Psoas muscle (tissue), 8 donors: ENCODE results near the gene HMOX1. TPM values are rescaled to one million over a fixed set of nuclear protein-coding genes. Genes with fewer than 3 reads are reported as not detected.

Experiments
- ATAC-seq, 4 donors: fragments of 200-7000 bp; cut with Tn5 transposase; one replicate each; pipeline ENCODE4 v1.9.1; 2020; ENCODE audit warnings: moderate library complexity in 3 of 4, mild to moderate bottlenecking in 2 of 4
- DNase-seq, 2 donors: peaks; one replicate each; pipeline ENCODE4 v3.0.0-alpha.2; 2020
- H3K27ac ChIP-seq: fragments of 200-600 bp; one replicate; pipeline ENCODE4 v1.8.0; 2022
- H3K27me3 ChIP-seq, 3 donors: fragments of 200-600 bp in 1 of 3; one replicate each; pipeline versions ENCODE4 v1.6.1 to v1.8.0; 2013 to 2022; ENCODE audit warnings: low read length in 2 of 3, mild to moderate bottlenecking in 2 of 3, moderate library complexity in 1 of 3; ENCODE audit not compliant: insufficient read depth in 3 of 3
- H3K36me3 ChIP-seq, 2 donors: fragments of 200-600 bp in 1 of 2; one replicate each; pipeline versions ENCODE4 v1.6.1 to v1.8.0; 2013 to 2022; ENCODE audit warnings: low read depth in 1 of 2, mild to moderate bottlenecking in 1 of 2, moderate library complexity in 1 of 2; ENCODE audit not compliant: insufficient read depth in 1 of 2
- H3K4me1 ChIP-seq: fragments of 200-600 bp; one replicate; pipeline ENCODE4 v1.8.0; 2022
- H3K4me3 ChIP-seq: fragments of 200-600 bp; one replicate; pipeline ENCODE4 v1.8.0; 2022; ENCODE audit warnings: mild to moderate bottlenecking
- H3K9me3 ChIP-seq: fragments of 200-600 bp; one replicate; pipeline ENCODE4 v1.8.0; 2022
- WGBS, 3 donors: extraction: QIAGEN DNeasy Blood & Tissue Kit; methylation state at CpG; one replicate each; pipeline versions ENCODE4 v1.1.6 to v1.1.7; 2013; 5-methylcytosine and 5-hydroxymethylcytosine counted together
- intact Hi-C, 2 donors: fragments of 100-400 bp; cut with DNase I; formaldehyde crosslinking; loops; one replicate each; pipeline versions ENCODE4 v1.11.0 to v1.14.2; 2022
- polyA plus RNA-seq, 3 donors: library from polyadenylated mRNA; stranded (reverse); fragments of 200-250 nt; gene quantifications; one replicate each; pipeline ENCODE4 v1.2.3, GENCODE V29; 2013
- total RNA-seq, 4 donors: library from RNA; stranded (reverse); fragmentation: NEBNext Ultra II Directional in 2 of 4; extraction: Animal tissue kit (Norgen Biotek cat#: 25700) in 2 of 4; gene quantifications; one replicate each; pipeline versions ENCODE4 v1.2.1 to v1.2.4, GENCODE V29; 2021 to 2023
- TF ChIP-seq, protein P1 (sequence below): fragments of 200-600 bp; IDR thresholded peaks from one replicate; pipeline ENCODE4 v1.8.0; 2022; ENCODE audit warnings: antibody characterized with exemption
- donor health status: healthy with polysubstance abuse.
- donor health status: DM: no; HTN: no; CAD: no; lungs with moderate emphysema.
- donor health status: Bipolar disorder and iron deficiency.
- donor health status: healthy.
- donor health status: DM: yes; HTN: yes; CAD: no.
- donor health status: DM: no; HTN: no; CAD: no.
- donor health status: DM: no; HTN: no; CAD: no.
- donor health status: DM: yes; HTN: yes; CAD: no.

The HMOX1 gene
- total and polyA plus RNA-seq, 7 donors, result 20.5 to 249 (median 75.0) TPM

DNA sequence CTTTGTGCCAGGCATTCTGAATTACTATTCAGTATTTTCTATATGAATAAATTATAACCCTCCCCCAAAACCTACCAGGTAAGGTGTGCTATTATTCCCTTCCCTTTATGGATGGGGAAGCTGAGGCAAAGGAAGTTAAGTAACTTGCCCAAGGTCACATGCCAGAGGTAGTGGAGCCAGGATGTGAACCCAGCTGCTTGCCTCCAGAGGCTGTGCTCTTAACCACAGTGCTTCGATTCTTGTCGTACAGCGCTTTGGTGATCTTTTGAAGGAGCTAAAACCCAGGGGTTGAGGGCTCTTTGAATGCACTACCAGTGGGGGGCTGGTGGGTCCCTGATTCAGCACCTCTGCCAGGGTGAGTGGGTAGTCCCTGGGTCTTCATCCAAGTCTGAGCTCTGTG lies 37.8 kb downstream of the HMOX1 start:
- Histone ChIP-seq H3K4me3 (no peak overlapping the region), H3K36me3 (peaks cover 2 to 98% of the 10 kb centered on the region in 2 donors), H3K27ac (no peak overlapping the region), H3K27me3 (no peaks in the 10 kb centered on the region), H3K9me3 (no peaks in the 10 kb centered on the region), H3K4me1 (no peaks in the 10 kb centered on the region)
- TF ChIP-seq, protein P1, sequence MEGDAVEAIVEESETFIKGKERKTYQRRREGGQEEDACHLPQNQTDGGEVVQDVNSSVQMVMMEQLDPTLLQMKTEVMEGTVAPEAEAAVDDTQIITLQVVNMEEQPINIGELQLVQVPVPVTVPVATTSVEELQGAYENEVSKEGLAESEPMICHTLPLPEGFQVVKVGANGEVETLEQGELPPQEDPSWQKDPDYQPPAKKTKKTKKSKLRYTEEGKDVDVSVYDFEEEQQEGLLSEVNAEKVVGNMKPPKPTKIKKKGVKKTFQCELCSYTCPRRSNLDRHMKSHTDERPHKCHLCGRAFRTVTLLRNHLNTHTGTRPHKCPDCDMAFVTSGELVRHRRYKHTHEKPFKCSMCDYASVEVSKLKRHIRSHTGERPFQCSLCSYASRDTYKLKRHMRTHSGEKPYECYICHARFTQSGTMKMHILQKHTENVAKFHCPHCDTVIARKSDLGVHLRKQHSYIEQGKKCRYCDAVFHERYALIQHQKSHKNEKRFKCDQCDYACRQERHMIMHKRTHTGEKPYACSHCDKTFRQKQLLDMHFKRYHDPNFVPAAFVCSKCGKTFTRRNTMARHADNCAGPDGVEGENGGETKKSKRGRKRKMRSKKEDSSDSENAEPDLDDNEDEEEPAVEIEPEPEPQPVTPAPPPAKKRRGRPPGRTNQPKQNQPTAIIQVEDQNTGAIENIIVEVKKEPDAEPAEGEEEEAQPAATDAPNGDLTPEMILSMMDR, result no peak
- ATAC-seq (no peak), DNase-seq (no peak)
- intact Hi-C loops, result no loop called here
- 88 to 97% (median 95%) methylated on average over 3 of the region's 3 CpGs for WGBS, 3 donors

DNA sequence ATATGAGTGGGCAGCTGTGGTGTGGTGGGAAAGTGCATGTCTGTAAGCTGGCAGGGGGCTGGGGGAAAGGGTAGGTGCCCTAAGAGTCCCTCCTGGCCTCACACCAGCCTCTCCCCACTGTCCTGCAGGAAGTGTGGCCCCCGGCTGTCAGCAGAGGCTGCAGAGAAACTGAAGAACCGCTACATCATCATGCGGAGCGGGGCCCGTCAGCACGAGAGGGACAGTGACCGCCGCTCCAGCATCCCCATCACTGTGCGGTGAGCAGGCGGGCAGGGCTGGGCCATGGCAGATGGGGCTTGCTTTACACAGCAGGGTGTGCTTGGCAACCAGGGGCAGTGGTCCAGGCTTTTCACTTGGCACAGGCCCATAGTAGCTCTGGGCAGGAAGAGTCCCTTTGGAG lies 38.9 kb downstream of the HMOX1 start:
- no peak overlapping the region for H3K27ac ChIP-seq
- TF ChIP-seq, protein P1, result no peak
- no peak for ATAC-seq
- no peaks in the 10 kb centered on the region for H3K27me3 ChIP-seq
- H3K36me3 ChIP-seq, result peaks cover 2 to 95% of the 10 kb centered on the region in 2 donors
- WGBS, 3 donors, result 95 to 97% (median 96%) methylated on average over 10 of the region's 10 CpGs
- no peak for DNase-seq
- intact Hi-C loops, result no loop called here
- no peaks in the 10 kb centered on the region for H3K4me1 ChIP-seq
- no peak overlapping the region for H3K4me3 ChIP-seq
- no peaks in the 10 kb centered on the region for H3K9me3 ChIP-seq

GRCh38 chr22:35421121-35421520 lies 40.2 kb downstream of the HMOX1 start:
- Histone ChIP-seq H3K4me3 (no peak overlapping the region), H3K9me3 (no peaks in the 10 kb centered on the region), H3K4me1 (peaks cover 3% of the 10 kb centered on the region), H3K36me3 (peaks cover 2 to 81% of the 10 kb centered on the region in 2 donors), H3K27me3 (no peaks in the 10 kb centered on the region), H3K27ac (no peak overlapping the region)
- intact Hi-C loops, result no loop called here
- 92 to 97% (median 95%) methylated on average over 12 of the region's 12 CpGs for WGBS, 3 donors
- DNase-seq, result no peak
- TF ChIP-seq, protein P1, result no peak
- no peak for ATAC-seq

GRCh38 chr22:35422145-35422544 lies 41.2 kb downstream of the HMOX1 start:
- H3K4me3 ChIP-seq, result no peak overlapping the region
- no peak for DNase-seq
- TF ChIP-seq, protein P1, result no peak
- no peaks in the 10 kb centered on the region for H3K9me3 ChIP-seq
- 93 to 95% (median 94%) methylated on average over 4 of the region's 4 CpGs for WGBS, 3 donors
- peaks cover 13% of the 10 kb centered on the region for H3K4me1 ChIP-seq
- no peaks in the 10 kb centered on the region for H3K27me3 ChIP-seq
- H3K36me3 ChIP-seq, result peaks cover 2 to 73% of the 10 kb centered on the region in 2 donors
- H3K27ac ChIP-seq, result no peak overlapping the region
- intact Hi-C loops, result no loop called here
- ATAC-seq, result no peak

- no peaks in the 10 kb centered on the region for H3K9me3 ChIP-seq
- no peaks in the 10 kb centered on the region for H3K27me3 ChIP-seq
- H3K4me1 ChIP-seq, result peaks cover 16% of the 10 kb centered on the region
- WGBS, 3 donors, result 94 to 95% (median 95%) methylated on average over 9 of the region's 9 CpGs
- intact Hi-C loops, result no loop called here
- no peak overlapping the region for H3K27ac ChIP-seq
- H3K4me3 ChIP-seq, result no peak overlapping the region
- no peak for ATAC-seq
- H3K36me3 ChIP-seq, result peaks cover 2 to 65% of the 10 kb centered on the region in 2 donors
- no peak for DNase-seq
- TF ChIP-seq, protein P1, result no peak
Measured at GRCh38 chr22:35422936-35423335, 42.0 kb downstream of the HMOX1 start.
